ENCODE results near the gene POLG. TPM values are rescaled to one million over a fixed set of nuclear protein-coding genes. Genes with fewer than 3 reads are reported as not detected.
A peak's percentile ranks its signal among the peaks of the same experiment; 100 is the strongest.

Gene POLG
- total RNA-seq, 4 donors from 2014 or later = 38.4 to 60.7 (median 52.9) TPM

GRCh38 chr15:89342840-89343239, 8.2 kb upstream of the POLG start:
- intact Hi-C loops (cut with DNase I) = no loop called here
- peaks cover 0 to 49% (median 0%) of the 10 kb centered on the region in 4 donors for H3K27me3 ChIP-seq
- TF ChIP-seq CTCF (IDR thresholded peaks at IDR 0.05) = no peak
- no peak for TF ChIP-seq POLR2A (IDR thresholded peaks at IDR 0.05)
- H3K27ac ChIP-seq = no peak overlapping the region
- no peak for DNase-seq
- H3K36me3 ChIP-seq = no peaks in the 10 kb centered on the region
- H3K9me3 ChIP-seq = no peaks in the 10 kb centered on the region
- H3K4me1 ChIP-seq = no peaks in the 10 kb centered on the region
- 80 to 100% methylated on average over 1 to 3 of the region's 3 CpGs for WGBS, 2 donors
- H3K4me3 ChIP-seq = no peak overlapping the region

- intact Hi-C loops (cut with DNase I) = no loop called here
- peaks cover 0 to 38% (median 0%) of the 10 kb centered on the region in 4 donors for H3K27me3 ChIP-seq
- no peak overlapping the region for H3K27ac ChIP-seq
- no peaks in the 10 kb centered on the region for H3K9me3 ChIP-seq
- no peaks in the 10 kb centered on the region for H3K4me1 ChIP-seq
- DNase-seq = no peak
- WGBS, 2 donors = 65 to 93% methylated on average over 2 to 4 of the region's 8 CpGs
- H3K4me3 ChIP-seq = no peak overlapping the region
- H3K36me3 ChIP-seq = no peaks in the 10 kb centered on the region
- TF ChIP-seq CTCF (IDR thresholded peaks at IDR 0.05) (no peak), POLR2A (IDR thresholded peaks at IDR 0.05) (no peak)
Observed at GRCh38 chr15:89341316-89342005, 6.8 kb upstream of the POLG start.

GRCh38 chr15:89340573-89340972, 5.9 kb upstream of the POLG start:
- intact Hi-C loops (cut with DNase I) = no loop called here
- H3K27ac ChIP-seq = no peak overlapping the region
- H3K4me3 ChIP-seq = no peak overlapping the region
- no peaks in the 10 kb centered on the region for H3K36me3 ChIP-seq
- peaks cover 0 to 29% (median 0%) of the 10 kb centered on the region in 4 donors for H3K27me3 ChIP-seq
- peaks cover 2 to 6% (median 5%) of the 10 kb centered on the region in 3 donors for H3K4me1 ChIP-seq
- WGBS, 2 donors = 68 to 72% methylated on average over 4 to 7 of the region's 7 CpGs
- H3K9me3 ChIP-seq = no peaks in the 10 kb centered on the region
- no peak for DNase-seq
- TF ChIP-seq CTCF (IDR thresholded peaks at IDR 0.05) = no peak
- TF ChIP-seq POLR2A (IDR thresholded peaks at IDR 0.05) = no peak

GRCh38 chr15:89338036-89338435, 3.4 kb upstream of the POLG start:
- TF ChIP-seq CTCF (IDR thresholded peaks at IDR 0.05) = no peak
- Histone ChIP-seq H3K27ac (no peak overlapping the region), H3K4me1 (peaks cover 17 to 22% (median 17%) of the 10 kb centered on the region in 3 donors), H3K4me3 (no peak overlapping the region), H3K27me3 (peaks cover 0 to 4% (median 0%) of the 10 kb centered on the region in 4 donors), H3K36me3 (peaks cover 3 to 8% (median 4%) of the 10 kb centered on the region in 3 donors), H3K9me3 (no peaks in the 10 kb centered on the region)
- DNase-seq = no peak
- intact Hi-C loops (cut with DNase I) = no loop called here
- 73 to 79% methylated on average over 5 to 6 of the region's 6 CpGs for WGBS, 2 donors

GRCh38 chr15:89335298-89336041, 846 bp upstream of the POLG start:
- no peak for TF ChIP-seq CTCF (IDR thresholded peaks at IDR 0.05)
- TF ChIP-seq POLR2A (IDR thresholded peaks at IDR 0.05) = no peak
- H3K4me3 ChIP-seq = peak overlapping the region; percentile 19 to 93 (median 84)
- intact Hi-C loops (cut with DNase I) = no loop called here
- peaks cover 23 to 48% (median 40%) of the 10 kb centered on the region in 3 donors for H3K4me1 ChIP-seq
- DNase-seq = no peak
- peak overlapping the region; percentile 95 to 97 (median 96) for H3K27ac ChIP-seq
- 11 to 16% methylated on average over 17 to 30 of the region's 40 CpGs for WGBS, 2 donors
- no peaks in the 10 kb centered on the region for H3K9me3 ChIP-seq
- H3K36me3 ChIP-seq = peaks cover 10 to 33% (median 11%) of the 10 kb centered on the region in 3 donors
- no peaks in the 10 kb centered on the region for H3K27me3 ChIP-seq

Data from esophagus squamous epithelium (tissue), 5 donors.